Heart right ventricle (tissue), 16 donors: ENCODE measurements around the gene HEPN1. TPM values are rescaled to one million over a fixed set of nuclear protein-coding genes. Genes with fewer than 3 reads are reported as not detected.

ENCODE experiments used
- ATAC-seq, 8 donors: fragments of 200-7000 bp; cut with Tn5 transposase; one replicate each; pipeline ENCODE4 v1.9.1; 2020; ENCODE audit warnings: mild to moderate bottlenecking in 8 of 8, moderate library complexity in 8 of 8, moderate number of reproducible peaks in 1 of 8
- DNase-seq, 2 donors: peaks; one replicate each; pipeline ENCODE4 v3.0.0-alpha.2; 2020
- H3K27ac ChIP-seq, 10 donors: fragments of 200-600 bp; sonication (generic) in 2 of 10; one replicate each; pipeline versions ENCODE4 v1.5.0 to v1.8.0; 2020 to 2022; ENCODE audit warnings: mild to moderate bottlenecking in 3 of 10
- H3K27me3 ChIP-seq, 7 donors: fragments of 200-600 bp; one replicate each; pipeline ENCODE4 v1.8.0; 2021 to 2022; ENCODE audit warnings: mild to moderate bottlenecking in 2 of 7
- H3K36me3 ChIP-seq, 9 donors: fragments of 200-600 bp; sonication (generic) in 1 of 9; one replicate each; pipeline versions ENCODE4 v1.5.0 to v1.8.0; 2020 to 2022; ENCODE audit warnings: mild to moderate bottlenecking in 2 of 9
- H3K4me1 ChIP-seq, 9 donors: fragments of 200-600 bp; sonication (generic) in 1 of 9; one replicate each; pipeline versions ENCODE4 v1.5.0 to v1.8.0; 2020 to 2022; ENCODE audit warnings: mild to moderate bottlenecking in 4 of 9
- H3K4me3 ChIP-seq, 10 donors: fragments of 200-600 bp; sonication (generic) in 2 of 10; one replicate each; pipeline versions ENCODE4 v1.5.0 to v1.8.0; 2020 to 2022; ENCODE audit warnings: mild to moderate bottlenecking in 7 of 10, moderate library complexity in 2 of 10
- H3K9me3 ChIP-seq, 11 donors: fragments of 200-600 bp in 10 of 11; sonication (generic) in 2 of 11; one replicate each; pipeline versions ENCODE4 v1.5.0 to v1.8.0; 2013 to 2022; ENCODE audit warnings: mild to moderate bottlenecking in 2 of 11, control low read depth in 1 of 11, moderate library complexity in 1 of 11
- WGBS, 2 donors: extraction: QIAGEN DNeasy Blood & Tissue Kit; methylation state at CpG; one replicate each; pipeline ENCODE4 v1.1.7; 2013; ENCODE audit warnings: inconsistent platforms in 1 of 2; 5-methylcytosine and 5-hydroxymethylcytosine counted together
- intact Hi-C, 10 donors: fragments of 100-400 bp; cut with DNase I; formaldehyde crosslinking; loops; one replicate each; pipeline versions ENCODE4 v1.11.1 to v1.14.2; 2022
- polyA plus RNA-seq, 2 donors: library from polyadenylated mRNA; stranded (reverse); fragments of 200-250 nt; gene quantifications; one replicate each; pipeline ENCODE4 v1.2.3, GENCODE V29; 2013
- total RNA-seq, 10 donors: library from RNA; stranded (reverse); fragmentation: NEBNext Ultra II Directional in 3 of 10; extraction: Animal tissue kit (Norgen Biotek cat#: 25700) in 3 of 10; gene quantifications; one replicate each; pipeline versions ENCODE4 v1.2.1 to v1.2.4, GENCODE V29; 2021 to 2023
- TF ChIP-seq, protein P1 (sequence below), 9 donors: fragments of 200-600 bp; sonication (generic) in 2 of 9; IDR thresholded peaks; one replicate each; pipeline versions ENCODE4 v1.5.0 to v1.8.0; 2021 to 2022; ENCODE audit warnings: antibody characterized with exemption in 9 of 9, mild to moderate bottlenecking in 5 of 9, moderate library complexity in 1 of 9
- donor health status: Arrhythmogenic right ventricular cardiomyopathy.
- donor health status: ischemic (EF 13 %, LVEDD 7.1; RV severe dilation, severe dysfunction).
- donor health status: healthy with polysubstance abuse.
- donor health status: DM: no; HTN: yes; CAD: no.
- donor health status: DM: no; HTN: no; CAD: no.
- donor health status: ischemic (EF 25% LVEDD 6.9; RV normal size, moderate dysfunction).
- donor health status: ischemic (EF 25% LVEDD 5.7; RV mildly dilated, moderate dysfunction).
- donor health status: healthy.
- donor health status: DM: yes; HTN: yes; CAD: no.
- donor health status: Ischemic cardiomyopathy.
- donor health status: ischemic (EF 35%, LVEDD 5.7; RV mildly dilated, moderate dysfunction).
- donor health status: nonischemic (EF 11% LVEDD 7.7; RV severe dilation, severe dysfunction).
- donor health status: DM: yes; HTN: yes; CAD: no.
- donor health status: PGD.
- donor health status: ischemic (EF 29% LVEDD 5.4; RV normal size, mild dysfunction).
- donor health status: nonischemic (EF 23%, LVEDD 6.1; RV moderate dilation, normal function).

Gene HEPN1
- total and polyA plus RNA-seq, 12 donors = 0.03 TPM; not detected in 11

- ATAC-seq (no peak), DNase-seq (no peak)
- Histone ChIP-seq H3K36me3 (peaks cover 0 to 78% (median 0%) of the 10 kb centered on the region in 9 donors), H3K27ac (peak overlapping the region in 6 of 10 donors; percentile 1 to 95 (median 48)), H3K9me3 (no peaks in the 10 kb centered on the region), H3K27me3 (no peaks in the 10 kb centered on the region), H3K4me3 (no peak overlapping the region), H3K4me1 (peaks cover 5 to 86% (median 46%) of the 10 kb centered on the region in 9 donors)
- 74 to 78% methylated on average over 2 of the region's 2 CpGs for WGBS, 2 donors
- intact Hi-C loops = no loop called here
- TF ChIP-seq, protein P1, sequence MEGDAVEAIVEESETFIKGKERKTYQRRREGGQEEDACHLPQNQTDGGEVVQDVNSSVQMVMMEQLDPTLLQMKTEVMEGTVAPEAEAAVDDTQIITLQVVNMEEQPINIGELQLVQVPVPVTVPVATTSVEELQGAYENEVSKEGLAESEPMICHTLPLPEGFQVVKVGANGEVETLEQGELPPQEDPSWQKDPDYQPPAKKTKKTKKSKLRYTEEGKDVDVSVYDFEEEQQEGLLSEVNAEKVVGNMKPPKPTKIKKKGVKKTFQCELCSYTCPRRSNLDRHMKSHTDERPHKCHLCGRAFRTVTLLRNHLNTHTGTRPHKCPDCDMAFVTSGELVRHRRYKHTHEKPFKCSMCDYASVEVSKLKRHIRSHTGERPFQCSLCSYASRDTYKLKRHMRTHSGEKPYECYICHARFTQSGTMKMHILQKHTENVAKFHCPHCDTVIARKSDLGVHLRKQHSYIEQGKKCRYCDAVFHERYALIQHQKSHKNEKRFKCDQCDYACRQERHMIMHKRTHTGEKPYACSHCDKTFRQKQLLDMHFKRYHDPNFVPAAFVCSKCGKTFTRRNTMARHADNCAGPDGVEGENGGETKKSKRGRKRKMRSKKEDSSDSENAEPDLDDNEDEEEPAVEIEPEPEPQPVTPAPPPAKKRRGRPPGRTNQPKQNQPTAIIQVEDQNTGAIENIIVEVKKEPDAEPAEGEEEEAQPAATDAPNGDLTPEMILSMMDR (IDR thresholded peaks at IDR 0.05) = no peak
Measured at GRCh38 chr11:124892146-124892545, 26.9 kb upstream of the HEPN1 start.

DNA sequence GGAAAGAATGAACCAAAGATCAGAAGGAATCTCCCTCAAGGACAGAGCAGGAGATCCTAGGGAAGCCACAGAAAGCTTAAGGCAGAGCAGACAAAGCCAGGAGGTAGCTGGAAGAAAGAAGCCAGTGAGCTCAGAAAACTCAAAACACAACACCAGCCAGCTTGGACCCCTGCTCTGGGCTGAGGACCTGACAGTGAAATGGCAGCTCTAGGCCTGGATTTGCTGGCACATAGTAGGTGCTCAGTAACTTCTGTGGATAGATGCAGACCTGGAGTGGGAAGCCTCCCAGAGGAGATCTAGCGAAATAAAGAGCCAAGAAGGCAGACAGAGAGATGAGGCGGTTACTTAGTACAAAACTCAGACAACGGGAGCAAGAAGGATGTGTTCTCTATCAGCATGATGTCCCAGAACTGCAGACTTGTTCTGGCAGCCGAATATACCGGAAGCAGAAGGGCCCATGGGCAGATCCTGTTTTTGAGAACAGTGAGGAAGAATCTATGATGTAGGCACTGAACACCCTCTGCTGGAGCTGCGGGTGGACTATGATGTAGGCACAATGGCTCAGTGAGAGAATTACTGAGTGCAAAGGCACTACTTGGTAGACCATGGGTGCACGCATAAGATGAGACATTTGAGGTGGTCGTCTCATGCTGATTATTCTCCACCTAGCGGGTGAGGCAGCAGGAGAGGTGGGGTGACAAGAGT lies 26.1 kb upstream of the HEPN1 start:
- ATAC-seq = peak in 1 of 8 donors; percentile 6
- no peak for DNase-seq
- WGBS, 2 donors = 65 to 69% methylated on average over 9 of the region's 9 CpGs
- TF ChIP-seq, protein P1 (IDR thresholded peaks at IDR 0.05) = peak in 1 of 9 donors; percentile 9
- Histone ChIP-seq H3K4me3 (no peak overlapping the region), H3K4me1 (peaks cover 5 to 92% (median 53%) of the 10 kb centered on the region in 9 donors), H3K36me3 (peaks cover 0 to 71% (median 0%) of the 10 kb centered on the region in 9 donors), H3K27ac (peak overlapping the region in 7 of 10 donors; percentile 1 to 95 (median 40)), H3K9me3 (no peaks in the 10 kb centered on the region), H3K27me3 (no peaks in the 10 kb centered on the region)
- intact Hi-C loops = no loop called here

DNA sequence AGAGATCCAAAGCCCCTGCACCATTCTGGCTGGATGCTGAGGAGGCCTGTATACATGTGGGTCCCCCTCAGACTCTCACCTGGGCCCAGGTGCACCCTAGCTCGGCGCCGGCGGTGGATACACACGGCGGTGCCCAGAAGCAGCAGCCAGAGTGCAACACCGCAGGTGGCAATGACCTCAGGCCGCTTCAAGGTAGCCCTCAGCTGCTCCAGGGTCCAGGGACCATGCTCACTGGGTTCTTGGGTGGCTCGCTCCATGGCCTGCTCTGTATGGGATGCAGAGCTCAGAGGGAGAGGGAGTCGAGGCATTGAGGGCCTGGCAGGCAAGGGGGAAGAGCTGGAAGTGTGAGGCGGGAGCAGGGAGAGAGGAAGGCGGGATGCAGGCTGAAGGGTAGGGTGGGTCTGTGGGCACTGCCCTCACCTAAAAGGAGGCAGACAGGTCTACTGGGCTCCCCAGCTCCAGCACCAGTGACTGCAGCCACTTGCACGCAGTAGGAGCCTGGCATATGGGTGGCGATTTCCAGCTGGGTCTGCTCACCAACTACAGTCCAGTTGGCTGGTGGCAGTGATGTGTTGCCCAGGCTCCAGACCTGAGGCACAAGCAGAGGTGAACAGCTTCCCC lies 25.2 kb upstream of the HEPN1 start:
- Histone ChIP-seq H3K9me3 (no peaks in the 10 kb centered on the region), H3K4me3 (peak overlapping the region in 4 of 10 donors; percentile 51 to 65 (median 56)), H3K36me3 (peaks cover 0 to 61% (median 0%) of the 10 kb centered on the region in 9 donors), H3K27me3 (no peaks in the 10 kb centered on the region), H3K4me1 (peaks cover 14 to 92% (median 60%) of the 10 kb centered on the region in 9 donors), H3K27ac (peak overlapping the region in 6 of 10 donors; percentile 7 to 95 (median 85))
- ATAC-seq (no peak), DNase-seq (no peak)
- TF ChIP-seq, protein P1 (IDR thresholded peaks at IDR 0.05) = no peak
- intact Hi-C loops = no loop called here
- 86 to 87% methylated on average over 14 of the region's 14 CpGs for WGBS, 2 donors

GRCh38 chr11:124894606-124895430 lies 24.2 kb upstream of the HEPN1 start:
- Histone ChIP-seq H3K4me1 (peaks cover 17 to 92% (median 60%) of the 10 kb centered on the region in 9 donors), H3K27me3 (no peaks in the 10 kb centered on the region), H3K4me3 (peak overlapping the region in 9 of 10 donors; percentile 44 to 65 (median 55)), H3K9me3 (no peaks in the 10 kb centered on the region), H3K36me3 (peaks cover 0 to 53% (median 0%) of the 10 kb centered on the region in 9 donors), H3K27ac (peak overlapping the region; percentile 7 to 95 (median 88))
- no peak for ATAC-seq
- TF ChIP-seq, protein P1 (IDR thresholded peaks at IDR 0.05) = no peak
- intact Hi-C loops = no loop called here
- 62 to 69% methylated on average over 4 of the region's 4 CpGs for WGBS, 2 donors
- no peak for DNase-seq
